ENCODE data around the gene TENT4B.
"Not testable (repeated sequence)": the region's sequence is repeated elsewhere in the genome, so short reads cannot be mapped to it uniquely, and the experiment has no call there.

Gene TENT4B

GRCh38 chr16:50154420-50154950, 1.4 kb downstream of the TENT4B start:
- DNase-seq (ENCODE audit: low spot score) = no peak

- DNase-seq (ENCODE audit: low spot score) = no peak
Observed at GRCh38 chr16:50155925-50156324, 2.8 kb downstream of the TENT4B start.

GRCh38 chr16:50156590-50156989, 3.5 kb downstream of the TENT4B start:
- DNase-seq (ENCODE audit: low spot score) = no peak

GRCh38 chr16:50160495-50161164, 7.5 kb downstream of the TENT4B start:
- no peak for DNase-seq (ENCODE audit: low spot score)

- DNase-seq (ENCODE audit: low spot score) = no peak
Observed at GRCh38 chr16:50161950-50162349, 8.8 kb downstream of the TENT4B start.

GRCh38 chr16:50165473-50165872, 12.4 kb downstream of the TENT4B start:
- DNase-seq (ENCODE audit: low spot score) = no peak

- DNase-seq (ENCODE audit: low spot score) = no peak
Observed at GRCh38 chr16:50166511-50167500, 13.7 kb downstream of the TENT4B start.

- no peak for DNase-seq (ENCODE audit: low spot score)
Observed at GRCh38 chr16:50167556-50167955, 14.4 kb downstream of the TENT4B start.

GRCh38 chr16:50169555-50170096, 16.5 kb downstream of the TENT4B start:
- no peak for DNase-seq (ENCODE audit: low spot score)

- not testable (repeated sequence) for DNase-seq (ENCODE audit: low spot score)
Observed at GRCh38 chr16:50171773-50172172, 18.7 kb downstream of the TENT4B start.

GRCh38 chr16:50172195-50172922, 19.3 kb downstream of the TENT4B start:
- no peak for DNase-seq (ENCODE audit: low spot score)

GRCh38 chr16:50173316-50173715, 20.2 kb downstream of the TENT4B start:
- DNase-seq (ENCODE audit: low spot score) = no peak

GRCh38 chr16:50178491-50178941, 25.4 kb downstream of the TENT4B start:
- DNase-seq (ENCODE audit: low spot score) = no peak

- no peak for DNase-seq (ENCODE audit: low spot score)
Observed at GRCh38 chr16:50182441-50182840, 29.3 kb downstream of the TENT4B start.

GRCh38 chr16:50183316-50183715, 30.2 kb downstream of the TENT4B start:
- DNase-seq (ENCODE audit: low spot score) = no peak

GRCh38 chr16:50185005-50185505, 31.9 kb downstream of the TENT4B start:
- DNase-seq (ENCODE audit: low spot score) = no peak

GRCh38 chr16:50188619-50189136, 35.6 kb downstream of the TENT4B start:
- DNase-seq (ENCODE audit: low spot score) = no peak

- DNase-seq (ENCODE audit: low spot score) = no peak
Observed at GRCh38 chr16:50190292-50190691, 37.2 kb downstream of the TENT4B start.

GRCh38 chr16:50192386-50193050, 39.4 kb downstream of the TENT4B start:
- DNase-seq (ENCODE audit: low spot score) = no peak

GRCh38 chr16:50193594-50193993, 40.5 kb downstream of the TENT4B start:
- no peak for DNase-seq (ENCODE audit: low spot score)

All from SK-N-DZ (cell line).